ENCODE data around the gene CHST1.

Gene CHST1

DNA sequence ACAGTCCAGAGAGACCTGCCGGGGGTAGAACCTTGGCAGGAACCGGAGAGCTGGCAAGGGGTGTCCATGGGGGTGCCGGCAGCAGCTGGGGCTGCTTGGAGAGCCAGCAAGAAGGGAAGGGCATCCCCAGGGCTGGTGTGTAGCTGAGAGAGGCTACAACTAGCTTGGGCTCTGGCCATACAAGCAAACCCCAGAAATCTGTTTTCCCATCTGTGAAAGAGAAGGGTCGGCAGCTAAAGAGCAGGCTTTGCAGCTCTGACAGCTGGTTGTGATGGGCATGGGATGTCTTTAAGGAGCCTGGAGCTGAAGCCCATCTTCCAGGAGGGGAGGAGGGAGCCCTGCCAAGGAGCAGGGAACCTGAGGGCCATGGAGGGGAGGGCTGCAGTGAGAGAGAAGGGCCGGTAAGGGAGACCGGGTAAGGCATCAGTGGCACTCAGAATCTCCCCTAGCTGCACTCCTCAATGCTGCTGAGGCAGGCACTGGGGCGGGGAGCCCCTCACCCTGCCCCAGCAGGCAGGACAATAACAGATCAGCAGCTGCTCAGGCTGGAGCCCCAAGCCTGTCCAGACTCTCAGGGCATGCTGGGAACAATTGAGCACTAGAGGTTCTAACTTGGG is 3.9 kb downstream of the CHST1 start:
- Mint-ChIP-seq H3K9me3 (no peaks in the 10 kb centered on the region), H3K36me3 (ENCODE audit: insufficient read depth) (peaks cover 1% of the 10 kb centered on the region), H3K27me3 (peaks cover 64% of the 10 kb centered on the region), H3K27ac (ENCODE audit: low read depth) (no peak overlapping the region), H3K4me1 (peaks cover 6% of the 10 kb centered on the region), H3K4me3 (no peak overlapping the region)
- DNase-seq (ENCODE audit: low spot score in 2 of 2): no peak
- no peak for ATAC-seq (replicated peaks; ENCODE audit: extremely low read depth, poor library complexity, severe bottlenecking)

DNA sequence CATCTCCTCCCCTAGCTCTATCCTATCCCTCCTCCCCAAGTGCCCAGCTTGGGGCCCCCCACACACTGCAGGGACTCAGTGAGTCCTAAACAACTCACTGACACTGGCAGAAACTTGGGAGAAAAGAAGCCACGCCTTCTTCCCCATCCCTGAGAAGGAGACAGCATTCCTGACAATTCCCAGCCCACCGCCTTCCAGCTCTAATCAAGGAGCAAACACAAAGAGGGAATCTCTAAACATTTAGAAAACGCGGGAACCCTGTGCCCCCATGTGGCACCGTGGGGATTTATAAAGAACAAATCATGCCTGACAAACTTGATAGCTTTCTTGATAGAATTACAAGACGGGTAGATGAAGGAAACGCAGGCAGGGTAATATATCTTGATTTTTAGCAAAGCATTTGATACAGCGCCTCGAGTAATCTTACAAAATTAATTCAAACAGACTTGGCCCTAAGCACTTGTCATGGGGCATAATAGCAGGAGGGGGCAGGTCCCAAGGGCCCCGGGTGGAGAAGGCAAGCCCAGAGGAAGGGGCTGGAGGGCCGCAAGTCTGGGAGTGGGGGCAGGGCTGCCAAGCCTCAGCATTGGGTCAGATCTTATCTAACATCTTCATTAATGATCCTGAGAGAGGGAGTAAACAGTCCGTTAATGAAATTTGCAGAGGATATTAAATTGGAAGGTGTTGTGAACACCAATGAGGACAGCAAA is 4.5 kb downstream of the CHST1 start:
- no peaks in the 10 kb centered on the region for H3K9me3 Mint-ChIP-seq
- H3K36me3 Mint-ChIP-seq (ENCODE audit: insufficient read depth): peaks cover 1% of the 10 kb centered on the region
- ATAC-seq (replicated peaks; ENCODE audit: extremely low read depth, poor library complexity, severe bottlenecking) (no peak), DNase-seq (ENCODE audit: low spot score in 2 of 2) (no peak)
- peaks cover 6% of the 10 kb centered on the region for H3K4me1 Mint-ChIP-seq
- H3K27ac Mint-ChIP-seq (ENCODE audit: low read depth): no peak overlapping the region
- no peak overlapping the region for H3K4me3 Mint-ChIP-seq
- peaks cover 64% of the 10 kb centered on the region for H3K27me3 Mint-ChIP-seq

DNA sequence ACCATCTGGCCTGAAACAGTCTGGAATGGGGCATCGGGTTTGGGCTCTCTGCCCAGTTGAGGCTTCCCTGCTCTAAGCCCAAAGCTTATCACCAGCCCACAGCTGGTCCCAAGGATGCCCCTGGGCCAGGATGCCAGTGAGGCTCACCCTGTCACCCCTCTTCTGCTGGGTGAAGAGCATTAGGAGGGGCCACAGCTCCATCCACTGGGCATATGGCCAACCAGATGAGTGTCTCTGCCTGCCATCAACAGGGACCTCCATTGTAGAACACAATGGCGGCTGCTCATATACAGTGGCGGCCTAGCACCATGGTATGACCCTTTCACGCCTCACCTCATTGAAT is 5.6 kb downstream of the CHST1 start:
- Mint-ChIP-seq H3K9me3 (no peaks in the 10 kb centered on the region), H3K4me3 (no peak overlapping the region), H3K27ac (ENCODE audit: low read depth) (no peak overlapping the region), H3K27me3 (peaks cover 64% of the 10 kb centered on the region), H3K36me3 (ENCODE audit: insufficient read depth) (peaks cover 1% of the 10 kb centered on the region), H3K4me1 (peaks cover 13% of the 10 kb centered on the region)
- DNase-seq (ENCODE audit: low spot score in 2 of 2) (no peak), ATAC-seq (replicated peaks; ENCODE audit: extremely low read depth, poor library complexity, severe bottlenecking) (no peak)

DNA sequence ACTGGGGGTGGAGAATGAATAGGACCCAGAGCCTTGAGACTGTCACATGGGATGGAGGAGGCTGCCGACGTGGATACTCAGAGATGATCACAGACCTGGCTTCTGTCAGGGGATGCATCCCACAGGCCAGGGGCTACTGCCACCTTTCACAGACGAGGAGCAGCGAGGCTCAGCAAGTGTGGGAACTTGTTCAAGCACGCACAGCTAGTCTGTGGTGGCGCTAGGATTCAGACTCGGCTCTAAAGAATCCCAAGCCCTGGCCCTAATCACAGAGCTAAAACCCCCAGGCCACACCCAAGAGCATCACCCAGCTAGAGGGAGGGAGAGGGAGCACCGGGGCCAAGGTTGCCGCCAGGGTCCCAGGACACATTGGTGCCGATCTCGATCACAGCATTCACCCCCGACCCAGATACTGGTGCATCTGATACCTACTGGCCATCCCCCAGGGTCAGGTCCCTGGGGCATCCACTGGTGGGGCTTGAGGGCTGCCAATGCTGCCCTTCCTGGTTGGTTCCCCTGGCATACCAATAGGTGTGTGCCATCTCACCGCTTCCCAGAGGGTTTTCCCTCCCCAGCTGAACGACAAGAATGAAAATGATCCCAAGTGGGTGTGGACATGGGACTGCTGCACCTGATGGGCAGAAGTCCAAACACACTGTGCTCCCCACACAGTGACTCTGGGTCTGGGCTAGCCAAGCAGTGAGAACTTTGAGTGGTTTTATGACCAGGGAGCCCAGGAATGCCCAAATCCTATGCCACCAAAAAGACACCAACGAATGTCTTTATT is 6.2 kb downstream of the CHST1 start:
- no peak for ATAC-seq (replicated peaks; ENCODE audit: extremely low read depth, poor library complexity, severe bottlenecking)
- no peak overlapping the region for H3K4me3 Mint-ChIP-seq
- H3K4me1 Mint-ChIP-seq: peaks cover 13% of the 10 kb centered on the region
- no peak for DNase-seq (ENCODE audit: low spot score in 2 of 2)
- no peaks in the 10 kb centered on the region for H3K9me3 Mint-ChIP-seq
- peaks cover 1% of the 10 kb centered on the region for H3K36me3 Mint-ChIP-seq (ENCODE audit: insufficient read depth)
- no peak overlapping the region for H3K27ac Mint-ChIP-seq (ENCODE audit: low read depth)
- peaks cover 64% of the 10 kb centered on the region for H3K27me3 Mint-ChIP-seq

- Mint-ChIP-seq H3K4me1 (peaks cover 13% of the 10 kb centered on the region), H3K36me3 (ENCODE audit: insufficient read depth) (peaks cover 1% of the 10 kb centered on the region), H3K9me3 (no peaks in the 10 kb centered on the region), H3K4me3 (no peak overlapping the region), H3K27me3 (peaks cover 56% of the 10 kb centered on the region), H3K27ac (ENCODE audit: low read depth) (no peak overlapping the region)
- ATAC-seq (replicated peaks; ENCODE audit: extremely low read depth, poor library complexity, severe bottlenecking) (no peak), DNase-seq (ENCODE audit: low spot score in 2 of 2) (no peak)
These were observed 7.0 kb downstream of the CHST1 start for GRCh38 chr11:45658292-45658991.

DNA sequence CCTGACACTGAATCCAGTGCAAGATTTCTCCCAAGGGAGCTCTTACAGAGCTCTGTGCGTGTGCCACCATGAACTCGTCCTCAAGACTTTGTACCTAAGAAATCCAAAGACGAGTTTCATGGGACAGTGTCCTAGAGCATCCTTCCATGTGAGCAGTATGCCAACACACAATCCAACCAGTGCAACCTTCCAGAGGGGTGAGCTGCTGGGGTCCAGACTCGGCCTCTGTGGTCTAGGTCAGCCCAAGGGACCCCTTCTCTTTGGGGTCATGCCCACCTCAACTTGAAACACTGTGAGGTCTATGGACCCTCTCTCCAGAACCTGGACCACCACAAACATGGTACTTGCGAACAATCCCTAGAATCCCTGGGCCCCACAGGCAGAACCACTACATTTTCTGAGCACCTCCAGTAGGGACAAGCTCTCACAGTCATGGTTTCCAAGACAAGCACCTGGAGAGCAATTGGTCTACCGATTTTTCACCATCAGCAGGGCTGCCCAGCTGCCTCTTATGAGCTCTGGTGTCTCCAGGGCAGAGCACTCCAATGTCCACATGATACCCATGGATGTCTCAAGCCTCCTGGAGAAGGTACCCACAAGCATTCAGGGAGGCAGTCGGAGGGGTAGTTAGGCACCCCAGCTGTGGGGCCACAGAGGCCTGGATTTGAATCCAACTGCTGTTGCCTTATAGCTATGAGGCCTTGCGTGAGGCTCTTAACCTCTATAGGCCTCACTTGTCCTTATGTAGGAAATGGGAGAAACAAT is 7.7 kb downstream of the CHST1 start:
- Mint-ChIP-seq H3K27ac (ENCODE audit: low read depth) (no peak overlapping the region), H3K4me3 (no peak overlapping the region), H3K27me3 (peaks cover 49% of the 10 kb centered on the region), H3K9me3 (no peaks in the 10 kb centered on the region), H3K36me3 (ENCODE audit: insufficient read depth) (peaks cover 1% of the 10 kb centered on the region), H3K4me1 (peaks cover 6% of the 10 kb centered on the region)
- no peak for DNase-seq (ENCODE audit: low spot score in 2 of 2)
- no peak for ATAC-seq (replicated peaks; ENCODE audit: extremely low read depth, poor library complexity, severe bottlenecking)

- Mint-ChIP-seq H3K27ac (ENCODE audit: low read depth) (no peak overlapping the region), H3K9me3 (no peaks in the 10 kb centered on the region), H3K36me3 (ENCODE audit: insufficient read depth) (no peaks in the 10 kb centered on the region), H3K4me3 (no peak overlapping the region), H3K4me1 (peaks cover 6% of the 10 kb centered on the region), H3K27me3 (peaks cover 49% of the 10 kb centered on the region)
- no peak for ATAC-seq (replicated peaks; ENCODE audit: extremely low read depth, poor library complexity, severe bottlenecking)
- no peak for DNase-seq (ENCODE audit: low spot score in 2 of 2)
These were observed 9.6 kb downstream of the CHST1 start for GRCh38 chr11:45655831-45656230.

DNA sequence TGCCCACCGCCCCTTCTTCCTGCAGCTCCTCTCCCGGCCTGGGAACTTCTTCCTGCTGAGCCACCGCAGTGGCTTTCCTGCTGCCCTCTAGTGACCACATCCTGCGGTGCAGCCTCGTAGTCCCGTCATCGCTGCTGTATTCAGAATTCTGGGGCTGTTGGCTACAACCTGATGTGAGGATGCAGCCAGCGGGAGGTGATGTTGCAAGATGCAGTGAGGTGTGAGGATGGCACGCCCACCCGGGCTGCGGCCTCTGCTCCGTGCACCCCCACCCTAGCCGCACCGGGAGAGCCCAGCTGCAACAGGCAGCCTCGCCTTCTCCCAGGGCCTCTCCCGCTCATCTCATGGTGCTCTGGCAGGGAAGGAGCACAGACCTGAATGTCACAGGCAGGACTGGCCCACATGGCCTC is 10.1 kb downstream of the CHST1 start:
- peaks cover 49% of the 10 kb centered on the region for H3K27me3 Mint-ChIP-seq
- peaks cover 6% of the 10 kb centered on the region for H3K4me1 Mint-ChIP-seq
- H3K27ac Mint-ChIP-seq (ENCODE audit: low read depth): no peak overlapping the region
- H3K9me3 Mint-ChIP-seq: no peaks in the 10 kb centered on the region
- peak; percentile 56 for ATAC-seq (replicated peaks; ENCODE audit: extremely low read depth, poor library complexity, severe bottlenecking)
- H3K4me3 Mint-ChIP-seq: no peak overlapping the region
- H3K36me3 Mint-ChIP-seq (ENCODE audit: insufficient read depth): no peaks in the 10 kb centered on the region
- peak in 1 of 2 donors; percentile 42 for DNase-seq (ENCODE audit: low spot score in 2 of 2)

- Mint-ChIP-seq H3K9me3 (no peaks in the 10 kb centered on the region), H3K4me3 (no peak overlapping the region), H3K27ac (ENCODE audit: low read depth) (no peak overlapping the region), H3K4me1 (peaks cover 6% of the 10 kb centered on the region), H3K27me3 (peaks cover 49% of the 10 kb centered on the region), H3K36me3 (ENCODE audit: insufficient read depth) (no peaks in the 10 kb centered on the region)
- DNase-seq (ENCODE audit: low spot score in 2 of 2) (no peak), ATAC-seq (replicated peaks; ENCODE audit: extremely low read depth, poor library complexity, severe bottlenecking) (peak; percentile 13)
These were observed 10.5 kb downstream of the CHST1 start for GRCh38 chr11:45655012-45655283.

DNA sequence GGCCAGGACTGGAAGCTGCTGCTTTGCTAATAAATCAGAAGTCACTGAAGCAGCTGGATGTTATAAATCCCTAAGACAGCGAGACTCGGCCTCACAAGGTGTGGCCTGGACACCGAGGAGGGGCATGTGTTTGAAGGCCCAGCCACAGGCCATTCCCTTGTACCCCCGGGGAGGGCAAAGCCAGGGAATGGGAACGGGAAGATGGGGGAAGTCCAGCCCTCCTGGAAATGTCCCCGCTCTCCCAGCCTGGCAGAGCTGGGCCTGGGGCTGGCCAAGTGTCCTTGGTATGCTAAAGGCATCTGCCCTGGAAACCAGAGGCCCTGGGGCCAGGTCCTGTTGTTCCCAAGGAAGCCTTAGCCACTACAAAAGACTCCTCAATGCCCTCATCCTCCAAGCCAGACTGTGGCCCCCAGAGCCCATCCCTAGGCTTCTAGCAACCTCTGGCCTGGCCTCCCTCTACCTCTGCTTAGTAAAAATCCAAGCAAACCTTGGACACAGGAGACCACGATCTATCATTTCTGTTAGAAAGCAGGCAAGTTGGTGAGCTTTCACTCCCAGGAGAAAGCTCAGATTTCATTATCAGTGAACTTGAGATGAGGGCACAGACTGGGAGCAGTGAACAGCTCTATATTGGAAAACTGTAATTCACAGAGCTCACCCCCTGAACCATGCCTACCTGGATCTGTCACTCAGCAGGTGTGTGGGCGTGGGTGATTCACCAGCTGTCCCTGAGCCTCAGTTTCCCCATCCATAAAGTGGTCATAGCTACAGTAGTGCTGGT is 11.0 kb downstream of the CHST1 start:
- Mint-ChIP-seq H3K27ac (ENCODE audit: low read depth) (no peak overlapping the region), H3K27me3 (peaks cover 45% of the 10 kb centered on the region), H3K9me3 (no peaks in the 10 kb centered on the region), H3K4me1 (peaks cover 6% of the 10 kb centered on the region), H3K36me3 (ENCODE audit: insufficient read depth) (no peaks in the 10 kb centered on the region), H3K4me3 (no peak overlapping the region)
- ATAC-seq (replicated peaks; ENCODE audit: extremely low read depth, poor library complexity, severe bottlenecking) (no peak), DNase-seq (ENCODE audit: low spot score in 2 of 2) (no peak)

- DNase-seq (ENCODE audit: low spot score in 2 of 2) (no peak), ATAC-seq (replicated peaks; ENCODE audit: extremely low read depth, poor library complexity, severe bottlenecking) (no peak)
- H3K4me1 Mint-ChIP-seq: peaks cover 6% of the 10 kb centered on the region
- H3K9me3 Mint-ChIP-seq: no peaks in the 10 kb centered on the region
- no peak overlapping the region for H3K4me3 Mint-ChIP-seq
- no peak overlapping the region for H3K27ac Mint-ChIP-seq (ENCODE audit: low read depth)
- peaks cover 45% of the 10 kb centered on the region for H3K27me3 Mint-ChIP-seq
- no peaks in the 10 kb centered on the region for H3K36me3 Mint-ChIP-seq (ENCODE audit: insufficient read depth)
These were observed 12.1 kb downstream of the CHST1 start for GRCh38 chr11:45653277-45653676.

- H3K9me3 Mint-ChIP-seq: no peaks in the 10 kb centered on the region
- H3K4me1 Mint-ChIP-seq: peaks cover 6% of the 10 kb centered on the region
- peaks cover 45% of the 10 kb centered on the region for H3K27me3 Mint-ChIP-seq
- H3K27ac Mint-ChIP-seq (ENCODE audit: low read depth): no peak overlapping the region
- DNase-seq (ENCODE audit: low spot score in 2 of 2) (no peak), ATAC-seq (replicated peaks; ENCODE audit: extremely low read depth, poor library complexity, severe bottlenecking) (no peak)
- H3K4me3 Mint-ChIP-seq: no peak overlapping the region
- no peaks in the 10 kb centered on the region for H3K36me3 Mint-ChIP-seq (ENCODE audit: insufficient read depth)
These were observed 12.6 kb downstream of the CHST1 start for GRCh38 chr11:45652781-45653180.
